ENCODE results near the gene NECAP2.
"Not testable (repeated sequence)": the region's sequence is repeated elsewhere in the genome, so short reads cannot be mapped to it uniquely, and the experiment has no call there.

The NECAP2 gene

GRCh38 chr1:16433030-16433429 is 7.5 kb upstream of the NECAP2 start:
- DNase-seq = no peak

GRCh38 chr1:16434007-16434406 is 6.5 kb upstream of the NECAP2 start:
- no peak for DNase-seq

- DNase-seq = no peak
Observed at GRCh38 chr1:16434501-16434900, 6.0 kb upstream of the NECAP2 start.

GRCh38 chr1:16436946-16437474 is 3.5 kb upstream of the NECAP2 start, which contains the start of gene SPATA21:
TSS of gene SPATA21 (minus strand) at chr1:16437424. CDS start at chr1:16431371, 6,053 bp downstream.
- no peak for DNase-seq

- no peak for DNase-seq
Observed at GRCh38 chr1:16438516-16438915, 2.0 kb upstream of the NECAP2 start.

- DNase-seq = no peak
Observed at GRCh38 chr1:16438924-16439323, 1.6 kb upstream of the NECAP2 start.

GRCh38 chr1:16440131-16440469 is 424 bp upstream of the NECAP2 start:
- DNase-seq = no peak

- DNase-seq = no peak
Observed at GRCh38 chr1:16441282-16441665, 750 bp downstream of the NECAP2 start.

- peak in 1 of 2 experiments; percentile 17 for DNase-seq
Observed at GRCh38 chr1:16442265-16442664, 1.7 kb downstream of the NECAP2 start.

- no peak for DNase-seq
Observed at GRCh38 chr1:16442941-16443340, 2.4 kb downstream of the NECAP2 start.

GRCh38 chr1:16443975-16444770 is 3.6 kb downstream of the NECAP2 start:
- DNase-seq = no peak

- no peak for DNase-seq
Observed at GRCh38 chr1:16445052-16445451, 4.5 kb downstream of the NECAP2 start.

GRCh38 chr1:16446116-16446515 is 5.6 kb downstream of the NECAP2 start:
- no peak for DNase-seq

- no peak for DNase-seq
Observed at GRCh38 chr1:16447641-16448040, 7.1 kb downstream of the NECAP2 start.

GRCh38 chr1:16449065-16449464 is 8.5 kb downstream of the NECAP2 start:
- no peak for DNase-seq

- no peak for DNase-seq
Observed at GRCh38 chr1:16449666-16450065, 9.1 kb downstream of the NECAP2 start.

- DNase-seq = no peak
Observed at GRCh38 chr1:16450863-16451481, 10.4 kb downstream of the NECAP2 start.

GRCh38 chr1:16451841-16452528 is 11.5 kb downstream of the NECAP2 start:
- DNase-seq = no peak

GRCh38 chr1:16454909-16455308 is 14.4 kb downstream of the NECAP2 start:
- not testable (repeated sequence) for DNase-seq

GRCh38 chr1:16456151-16456550 is 15.6 kb downstream of the NECAP2 start:
- not testable (repeated sequence) for DNase-seq

- no peak for DNase-seq
Observed at GRCh38 chr1:16458831-16459230, 18.3 kb downstream of the NECAP2 start.

GRCh38 chr1:16459352-16459925 is 18.9 kb downstream of the NECAP2 start:
- no peak for DNase-seq

GRCh38 chr1:16461681-16462080 is 21.2 kb downstream of the NECAP2 start:
- DNase-seq = no peak

All from activated CD4-positive, alpha-beta T cell treated with anti-CD3 and anti-CD28 coated beads, Interleukin-2, amount 50 U/mL, for 48 hours (primary cell).